ENCODE results near the gene GATD1.
"Not testable (repeated sequence)": the region's sequence is repeated elsewhere in the genome, so short reads cannot be mapped to it uniquely, and the experiment has no call there.

The GATD1 gene

GRCh38 chr11:761526-762108, 15.7 kb downstream of the GATD1 start:
- no peak for DNase-seq

- no peak for DNase-seq
These were observed 17.1 kb downstream of the GATD1 start for GRCh38 chr11:760236-760635.

GRCh38 chr11:749731-750130, 27.6 kb downstream of the GATD1 start:
- DNase-seq, result no peak

- no peak for DNase-seq
These were observed 29.3 kb downstream of the GATD1 start for GRCh38 chr11:748007-748359.

GRCh38 chr11:747158-748006, 29.9 kb downstream of the GATD1 start, which contains the start of gene TALDO1:
Gene TALDO1, plus strand, starts transcription at chr11:747464. Its CDS starts 18 bp downstream, at chr11:747482.
- DNase-seq, result peak; percentile 88

- peak; percentile 38 for DNase-seq
These were observed 30.8 kb downstream of the GATD1 start for GRCh38 chr11:746289-747157.

GRCh38 chr11:745428-745827, 31.9 kb downstream of the GATD1 start:
- DNase-seq, result no peak

- DNase-seq, result no peak
These were observed 34.6 kb downstream of the GATD1 start for GRCh38 chr11:742571-743201.

GRCh38 chr11:742156-742546, 35.1 kb downstream of the GATD1 start:
- no peak for DNase-seq

- not testable (repeated sequence) for DNase-seq
These were observed 39.4 kb downstream of the GATD1 start for GRCh38 chr11:737899-738298.

- DNase-seq, result no peak
These were observed 39.9 kb downstream of the GATD1 start for GRCh38 chr11:737366-737765.

GRCh38 chr11:734541-734940, 42.7 kb downstream of the GATD1 start:
- DNase-seq, result not testable (repeated sequence)

GRCh38 chr11:733072-733471, 44.2 kb downstream of the GATD1 start:
- no peak for DNase-seq

GRCh38 chr11:729492-730074, 47.7 kb downstream of the GATD1 start:
- no peak for DNase-seq

GRCh38 chr11:728901-729491, 48.3 kb downstream of the GATD1 start:
- DNase-seq, result no peak

- DNase-seq, result no peak
These were observed 49.2 kb downstream of the GATD1 start for GRCh38 chr11:727859-728748.

- no peak for DNase-seq
These were observed 50.0 kb downstream of the GATD1 start for GRCh38 chr11:727281-727701.

- peak; percentile 74 for DNase-seq
These were observed 50.7 kb downstream of the GATD1 start for GRCh38 chr11:726278-727220.

GRCh38 chr11:725624-726202, 51.6 kb downstream of the GATD1 start:
- peak; percentile 21 for DNase-seq

Data from NCI-H1105 treated with DMSO at 0.1 percent for 48 hours (cell line).